Cardiac fibroblast (primary cell): Measurements from ENCODE around the gene TADA1.

ENCODE experiments used
- DNase-seq, 2 donors: peaks; one replicate each; pipeline versions ENCODE4 v3.0.0 to v3.0.0-alpha.2; 2010; ENCODE audit warnings: low read depth in 2 of 2
- H3K4me3 ChIP-seq, 2 donors: replicated peaks in 1 of 2; 1 replicate in 1 of 2; 2 replicates in 1 of 2; pipeline ENCODE4 v1.5.1; 2011; ENCODE audit warnings: low read depth in 2 of 2, low read length in 2 of 2, mild to moderate bottlenecking in 2 of 2, moderate library complexity in 1 of 2
- CTCF ChIP-seq: IDR thresholded peaks from one replicate; pipeline ENCODE4 v1.5.1; 2011; ENCODE audit warnings: low read depth, mild to moderate bottlenecking, low read length, inconsistent platforms

TADA1 gene, protein sequence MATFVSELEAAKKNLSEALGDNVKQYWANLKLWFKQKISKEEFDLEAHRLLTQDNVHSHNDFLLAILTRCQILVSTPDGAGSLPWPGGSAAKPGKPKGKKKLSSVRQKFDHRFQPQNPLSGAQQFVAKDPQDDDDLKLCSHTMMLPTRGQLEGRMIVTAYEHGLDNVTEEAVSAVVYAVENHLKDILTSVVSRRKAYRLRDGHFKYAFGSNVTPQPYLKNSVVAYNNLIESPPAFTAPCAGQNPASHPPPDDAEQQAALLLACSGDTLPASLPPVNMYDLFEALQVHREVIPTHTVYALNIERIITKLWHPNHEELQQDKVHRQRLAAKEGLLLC

GRCh38 chr1:166875734-166876539 is at the start of gene TADA1:
Gene TADA1 (minus strand): TSS chr1:166876264. CDS start chr1:166876233, 31 bp downstream.
- peak within 1 kb of the TSS; percentile 71 to 78 for H3K4me3 ChIP-seq
- TF ChIP-seq CTCF: no peak
- peak; percentile 99 for DNase-seq

- DNase-seq: no peak
Measured at GRCh38 chr1:166924823-166925541, 48.9 kb upstream of the TADA1 start.

GRCh38 chr1:166920561-166921475 is 44.8 kb upstream of the TADA1 start:
- no peak overlapping the region for H3K4me3 ChIP-seq
- DNase-seq: no peak
- no peak for TF ChIP-seq CTCF

More at GRCh38 chr1:166924823-166925541, 48.9 kb upstream of the TADA1 start:
- no peak for TF ChIP-seq CTCF
- no peak overlapping the region for H3K4me3 ChIP-seq

DNA sequence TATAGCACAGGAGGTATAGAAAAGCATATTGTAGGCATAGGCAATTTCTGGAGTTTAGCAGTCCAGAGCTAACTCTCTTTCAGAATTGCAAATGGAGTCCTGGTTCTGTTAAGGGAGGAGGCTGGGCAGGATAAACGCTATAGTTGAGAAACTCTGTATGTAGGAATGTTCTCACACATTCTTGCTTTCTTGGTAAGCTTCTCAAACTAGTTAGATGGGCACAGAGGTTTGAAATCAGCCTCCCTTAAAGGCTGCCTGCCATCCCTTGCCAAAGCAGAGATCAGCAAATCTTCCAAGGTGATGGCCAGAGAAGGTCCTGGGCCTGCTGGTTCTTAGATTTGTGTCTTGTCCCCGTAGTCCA is 42.9 kb upstream of the TADA1 start:
- no peak for DNase-seq
- no peak overlapping the region for H3K4me3 ChIP-seq
- no peak for TF ChIP-seq CTCF

DNA sequence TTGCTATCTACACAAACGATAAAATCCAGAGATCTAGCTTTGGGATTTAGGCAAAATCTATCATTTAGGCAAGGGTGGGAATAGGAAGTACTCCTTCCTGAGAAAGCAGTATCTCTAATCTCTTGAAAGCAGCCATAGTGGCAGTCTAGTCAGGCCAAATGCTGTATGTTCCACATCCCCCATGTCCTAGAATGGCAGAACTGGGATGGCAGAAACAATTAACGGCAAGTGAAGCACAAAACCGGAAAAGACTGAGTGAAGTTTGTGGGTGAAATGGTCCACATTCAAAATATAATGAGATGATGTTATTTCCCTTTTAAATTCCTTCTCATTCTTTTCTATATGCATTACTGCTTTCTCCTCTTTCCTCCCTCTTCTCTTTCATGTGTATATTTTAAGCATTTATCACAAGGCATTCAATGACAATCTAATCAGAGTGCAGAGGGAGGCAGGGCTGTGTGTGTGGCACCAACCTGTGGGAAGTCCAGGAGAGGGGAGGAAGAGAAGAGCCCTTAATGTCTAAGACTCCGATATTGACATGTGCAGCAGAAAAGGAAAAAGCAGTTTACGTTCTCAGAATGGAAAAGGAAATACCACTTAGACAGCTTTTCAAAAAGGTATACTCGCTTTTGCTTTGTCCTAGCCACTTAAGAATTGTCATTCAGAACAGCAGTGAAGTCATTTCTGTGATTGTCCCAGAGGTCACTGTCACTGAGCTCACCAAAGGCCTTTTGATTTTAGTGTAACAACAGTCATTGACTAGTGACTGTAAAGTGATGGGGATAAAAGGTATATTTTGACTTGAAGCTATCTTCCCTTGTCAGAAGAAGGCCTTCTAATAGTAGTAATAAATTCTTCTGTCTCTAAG is 42.3 kb upstream of the TADA1 start:
- no peak overlapping the region for H3K4me3 ChIP-seq
- no peak for DNase-seq
- no peak for TF ChIP-seq CTCF
